ENCODE measurements around the gene GIMAP8.

GRCh38 chr7:150421831-150422230, 28.6 kb upstream of the GIMAP8 start:
- TF ChIP-seq CEBPB (IDR thresholded peaks at IDR 0.05; ENCODE audit: low read depth, low read length) (no peak), CTCF (IDR thresholded peaks at IDR 0.05; ENCODE audit: control extremely low read depth in 1 of 3, insufficient read depth in 1 of 3, low read depth in 1 of 3, low read length in 3 of 3) (no peak), CHD2 (IDR thresholded peaks at IDR 0.05; ENCODE audit: low read length) (no peak), POLR2A (IDR thresholded peaks at IDR 0.05; ENCODE audit: control extremely low read depth in 1 of 2, low read depth in 2 of 2, low read length in 2 of 2) (no peak), EZH2 (IDR thresholded peaks at IDR 0.05; ENCODE audit: low read depth, low read length, severe bottlenecking) (no peak), ATF3 (IDR thresholded peaks at IDR 0.05; ENCODE audit: insufficient read depth, low read depth, low read length) (no peak), GTF2F1 (IDR thresholded peaks at IDR 0.05; ENCODE audit: borderline replicate concordance, low read depth, low read length) (no peak), RFX5 (IDR thresholded peaks at IDR 0.05; ENCODE audit: borderline replicate concordance, low read depth, low read length) (no peak), EP300 (IDR thresholded peaks at IDR 0.05; ENCODE audit: borderline replicate concordance in 1 of 2, low read depth in 2 of 2, low read length in 2 of 2) (no peak), SRF (IDR thresholded peaks at IDR 0.05; ENCODE audit: low read depth, low read length) (no peak)

Data from H1 (cell line).